Measurements from ENCODE around the gene NDST1. TPM values are rescaled to one million over a fixed set of nuclear protein-coding genes. Genes with fewer than 3 reads are reported as not detected.
"Not testable (repeated sequence)": the region's sequence is repeated elsewhere in the genome, so short reads cannot be mapped to it uniquely, and the experiment has no call there.

NDST1 gene
- total RNA-seq, 2 donors from 2014 or later = 112 to 131 TPM

DNA sequence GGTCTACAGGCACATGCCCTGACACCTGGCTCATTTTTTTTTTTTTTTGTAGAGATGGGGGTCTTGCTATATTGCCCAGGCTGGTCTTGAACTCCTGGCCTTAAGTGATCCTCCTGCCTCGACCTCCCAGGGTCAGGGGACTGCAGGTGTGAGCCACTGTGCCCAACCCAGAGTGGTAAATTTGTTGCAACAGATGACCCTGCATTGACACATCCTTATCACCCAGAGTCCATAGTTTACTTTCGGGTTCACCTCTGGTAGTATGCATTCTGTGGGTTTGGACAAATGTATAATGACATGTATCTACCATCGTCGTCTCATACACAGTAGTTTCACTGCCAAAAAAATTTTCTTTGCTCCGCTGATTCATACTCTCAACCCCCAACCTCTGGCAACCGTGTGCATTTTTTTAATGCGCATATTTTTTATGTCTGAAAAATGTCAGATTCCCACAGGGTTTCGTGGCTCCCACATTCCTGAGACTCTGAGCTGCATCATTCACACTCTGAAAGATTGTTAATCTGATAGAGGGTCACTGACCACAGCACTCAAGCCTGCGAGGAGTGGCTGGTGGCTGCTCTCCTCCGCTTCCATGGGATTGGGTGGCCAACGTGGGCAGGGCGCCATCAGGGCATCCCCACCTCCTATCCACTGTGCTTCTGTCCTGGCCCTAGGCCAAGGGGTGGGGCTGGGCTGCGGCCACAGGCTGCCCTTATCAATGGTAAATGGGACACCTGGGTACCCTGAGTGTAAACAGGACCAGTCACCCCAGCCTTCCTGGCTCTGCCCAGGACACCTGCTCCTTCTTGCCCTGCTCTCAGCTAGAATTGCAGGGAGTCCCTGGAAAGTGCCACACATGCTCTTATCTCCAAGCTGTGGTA, 9.6 kb downstream of the NDST1 start:
- no peak for ATAC-seq (ENCODE audit: insufficient number of reproducible peaks, low FRiP score, low read depth)
- TF ChIP-seq, protein P1, sequence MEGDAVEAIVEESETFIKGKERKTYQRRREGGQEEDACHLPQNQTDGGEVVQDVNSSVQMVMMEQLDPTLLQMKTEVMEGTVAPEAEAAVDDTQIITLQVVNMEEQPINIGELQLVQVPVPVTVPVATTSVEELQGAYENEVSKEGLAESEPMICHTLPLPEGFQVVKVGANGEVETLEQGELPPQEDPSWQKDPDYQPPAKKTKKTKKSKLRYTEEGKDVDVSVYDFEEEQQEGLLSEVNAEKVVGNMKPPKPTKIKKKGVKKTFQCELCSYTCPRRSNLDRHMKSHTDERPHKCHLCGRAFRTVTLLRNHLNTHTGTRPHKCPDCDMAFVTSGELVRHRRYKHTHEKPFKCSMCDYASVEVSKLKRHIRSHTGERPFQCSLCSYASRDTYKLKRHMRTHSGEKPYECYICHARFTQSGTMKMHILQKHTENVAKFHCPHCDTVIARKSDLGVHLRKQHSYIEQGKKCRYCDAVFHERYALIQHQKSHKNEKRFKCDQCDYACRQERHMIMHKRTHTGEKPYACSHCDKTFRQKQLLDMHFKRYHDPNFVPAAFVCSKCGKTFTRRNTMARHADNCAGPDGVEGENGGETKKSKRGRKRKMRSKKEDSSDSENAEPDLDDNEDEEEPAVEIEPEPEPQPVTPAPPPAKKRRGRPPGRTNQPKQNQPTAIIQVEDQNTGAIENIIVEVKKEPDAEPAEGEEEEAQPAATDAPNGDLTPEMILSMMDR (IDR thresholded peaks at IDR 0.05) = no peak
- peak overlapping the region; percentile 54 to 71 for H3K27ac ChIP-seq
- H3K9me3 ChIP-seq = no peaks in the 10 kb centered on the region
- H3K4me1 ChIP-seq (ENCODE audit: control insufficient read depth in 1 of 2, low read depth in 2 of 2) = peaks cover 40 to 82% of the 10 kb centered on the region in 2 donors
- H3K27me3 ChIP-seq (replicated peaks; ENCODE audit: insufficient read depth) = no peaks in the 10 kb centered on the region
- peaks cover 2% of the 10 kb centered on the region for H3K36me3 ChIP-seq
- no peak for DNase-seq (ENCODE audit: low spot score)
- peak overlapping the region; percentile 37 for H3K4me3 ChIP-seq

DNA sequence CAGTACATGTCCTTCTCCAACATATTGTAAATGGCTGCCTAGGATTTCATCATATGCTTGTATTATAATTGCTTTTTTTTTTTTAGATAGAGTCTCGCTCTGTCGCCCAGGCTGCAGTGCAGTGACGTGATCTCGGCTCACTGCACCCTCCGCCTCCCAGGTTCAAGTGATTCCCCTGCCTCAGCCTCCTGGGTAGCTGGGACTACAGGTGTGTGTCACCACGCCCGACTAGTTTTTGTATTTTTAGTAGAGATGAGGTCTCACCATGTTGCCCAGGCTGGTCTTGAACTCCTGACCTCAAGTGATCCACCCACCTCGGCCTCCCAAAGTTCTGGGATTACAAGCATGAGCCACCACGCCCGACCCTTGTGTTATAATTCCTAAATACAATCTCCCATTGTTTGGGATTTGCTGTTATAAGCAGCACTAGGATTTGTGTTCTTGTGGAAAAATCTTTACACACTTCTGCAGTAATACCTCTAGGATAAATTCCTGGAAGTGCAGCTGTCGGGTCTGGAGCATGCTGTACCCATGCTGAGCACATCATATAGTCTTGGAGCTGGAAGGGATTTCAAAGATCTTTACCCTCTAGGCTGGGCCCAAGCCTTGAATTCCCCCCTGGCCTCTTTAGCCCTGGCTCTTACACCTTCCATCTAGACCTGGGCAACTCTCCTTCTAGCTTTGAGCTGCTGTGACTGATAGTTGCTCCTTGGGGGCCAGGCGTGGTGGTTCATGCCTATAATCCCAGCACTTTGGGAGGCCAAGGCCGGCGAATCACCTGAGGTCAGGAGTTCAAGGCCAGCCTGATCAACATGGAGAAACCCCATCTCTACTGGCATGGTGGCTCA, 11.0 kb downstream of the NDST1 start:
- H3K9me3 ChIP-seq; H3K36me3 ChIP-seq; H3K4me3 ChIP-seq; DNase-seq (ENCODE audit: low spot score); ATAC-seq (ENCODE audit: insufficient number of reproducible peaks, low FRiP score, low read depth); H3K27me3 ChIP-seq (replicated peaks; ENCODE audit: insufficient read depth): not testable (repeated sequence)
- Histone ChIP-seq H3K27ac (peak overlapping the region in 1 of 2 donors; percentile 54), H3K4me1 (ENCODE audit: control insufficient read depth in 1 of 2, low read depth in 2 of 2) (peaks cover 48 to 84% of the 10 kb centered on the region in 2 donors)

DNA sequence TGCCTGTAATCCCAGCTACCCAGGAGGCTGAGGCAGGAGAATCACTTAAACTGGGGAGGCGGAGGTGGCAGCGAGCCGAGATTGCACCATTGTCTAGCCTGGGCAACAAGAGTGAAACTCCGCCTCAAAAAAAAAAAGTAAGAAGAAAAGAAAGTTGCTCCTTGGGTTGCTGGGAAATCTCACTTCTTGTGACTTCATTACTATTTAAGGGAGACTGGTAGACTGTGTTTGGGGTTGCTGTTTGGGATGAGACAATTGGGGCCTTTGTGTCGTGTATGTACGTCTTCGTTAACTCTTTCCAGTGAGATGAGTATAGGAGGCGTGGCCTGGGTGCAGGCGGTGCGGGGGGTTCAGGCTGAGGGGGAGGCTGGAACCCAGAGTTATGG, 11.6 kb downstream of the NDST1 start:
- DNase-seq (ENCODE audit: low spot score) = no peak
- Histone ChIP-seq H3K36me3 (peaks cover 2% of the 10 kb centered on the region), H3K27ac (no peak overlapping the region), H3K4me1 (ENCODE audit: control insufficient read depth in 1 of 2, low read depth in 2 of 2) (peaks cover 47 to 81% of the 10 kb centered on the region in 2 donors), H3K9me3 (no peaks in the 10 kb centered on the region), H3K27me3 (replicated peaks; ENCODE audit: insufficient read depth) (no peaks in the 10 kb centered on the region), H3K4me3 (no peak overlapping the region)
- ATAC-seq (ENCODE audit: insufficient number of reproducible peaks, low FRiP score, low read depth) = no peak
- TF ChIP-seq, protein P1 (IDR thresholded peaks at IDR 0.05) = no peak

DNA sequence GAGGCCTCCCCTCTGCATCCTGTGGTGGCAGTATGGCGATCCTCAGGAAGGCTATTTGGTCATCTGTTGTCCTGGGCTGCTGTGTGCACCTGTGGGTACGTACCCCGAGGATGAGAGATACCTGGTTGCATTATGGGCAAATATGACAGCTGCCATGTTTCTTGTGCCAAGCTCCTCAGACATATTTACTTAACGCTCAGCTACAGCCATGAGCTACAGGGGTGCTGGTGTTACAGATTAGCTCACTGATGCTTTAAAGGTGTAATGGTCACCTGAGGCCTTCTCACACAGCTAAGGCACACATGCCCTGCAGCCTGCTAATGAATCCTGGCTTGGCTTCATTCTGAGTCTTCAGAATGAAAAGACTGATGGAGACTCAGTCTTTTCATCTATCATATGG, 12.0 kb downstream of the NDST1 start:
- DNase-seq (ENCODE audit: low spot score) (no peak), ATAC-seq (ENCODE audit: insufficient number of reproducible peaks, low FRiP score, low read depth) (no peak)
- peaks cover 2% of the 10 kb centered on the region for H3K36me3 ChIP-seq
- no peak overlapping the region for H3K4me3 ChIP-seq
- no peak overlapping the region for H3K27ac ChIP-seq
- no peaks in the 10 kb centered on the region for H3K9me3 ChIP-seq
- H3K27me3 ChIP-seq (replicated peaks; ENCODE audit: insufficient read depth) = no peaks in the 10 kb centered on the region
- TF ChIP-seq, protein P1 (IDR thresholded peaks at IDR 0.05) = no peak
- H3K4me1 ChIP-seq (ENCODE audit: control insufficient read depth in 1 of 2, low read depth in 2 of 2) = peaks cover 42 to 77% of the 10 kb centered on the region in 2 donors

DNA sequence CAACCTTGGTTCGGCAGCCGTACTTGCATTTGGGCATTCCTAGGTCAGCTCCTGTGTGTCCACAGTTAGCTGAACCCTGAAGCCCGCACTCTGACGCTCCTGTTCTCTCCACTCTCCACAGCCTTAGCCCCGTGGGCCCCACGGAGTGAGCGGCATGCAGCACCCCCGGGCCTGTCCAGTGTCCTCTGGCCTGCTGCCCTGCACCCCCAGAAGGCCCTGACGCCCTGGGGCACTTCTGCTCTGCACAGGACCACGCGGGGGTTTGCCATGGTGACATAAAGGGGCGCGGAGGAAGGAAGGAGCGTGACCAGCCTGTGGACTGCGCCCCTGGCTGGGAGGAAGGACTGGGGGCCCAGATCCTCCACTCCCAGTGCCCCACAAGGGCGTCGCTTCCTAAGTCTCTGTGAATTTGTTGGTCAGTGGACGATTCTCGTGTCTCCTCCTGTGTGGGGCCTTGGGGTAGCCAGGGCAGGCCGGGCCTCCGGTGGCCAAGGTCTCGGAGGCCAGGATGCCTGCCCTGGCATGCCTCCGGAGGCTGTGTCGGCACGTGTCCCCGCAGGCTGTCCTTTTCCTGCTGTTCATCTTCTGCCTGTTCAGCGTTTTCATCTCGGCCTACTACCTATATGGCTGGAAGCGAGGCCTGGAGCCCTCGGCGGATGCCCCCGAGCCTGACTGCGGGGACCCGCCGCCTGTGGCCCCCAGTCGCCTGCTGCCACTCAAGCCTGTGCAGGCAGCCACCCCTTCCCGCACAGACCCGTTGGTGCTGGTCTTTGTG, 13.0 kb downstream of the NDST1 start:
- no peak for DNase-seq (ENCODE audit: low spot score)
- Histone ChIP-seq H3K4me3 (no peak overlapping the region), H3K9me3 (no peaks in the 10 kb centered on the region), H3K36me3 (peaks cover 2% of the 10 kb centered on the region), H3K4me1 (ENCODE audit: control insufficient read depth in 1 of 2, low read depth in 2 of 2) (peaks cover 34 to 75% of the 10 kb centered on the region in 2 donors), H3K27me3 (replicated peaks; ENCODE audit: insufficient read depth) (no peaks in the 10 kb centered on the region), H3K27ac (no peak overlapping the region)
- TF ChIP-seq, protein P1 (IDR thresholded peaks at IDR 0.05) = no peak
- ATAC-seq (ENCODE audit: insufficient number of reproducible peaks, low FRiP score, low read depth) = no peak

Measured in thoracic aorta (tissue), 2 donors.